DND-41 (cell line): ENCODE measurements around the gene TAF11L5.
"Not testable (repeated sequence)": the region's sequence is repeated elsewhere in the genome, so short reads cannot be mapped to it uniquely, and the experiment has no call there.

Experiments
- EZH2 ChIP-seq: IDR thresholded peaks from 3 replicates; pipeline ENCODE4 v1.6.1; 2012; ENCODE audit warnings: borderline replicate concordance, low read depth, mild to moderate bottlenecking, moderate library complexity, low read length, inconsistent platforms; ENCODE audit not compliant: severe bottlenecking
- TF ChIP-seq, protein P1 (sequence below): IDR thresholded peaks from 2 replicates; pipeline ENCODE4 v1.5.1; 2012; ENCODE audit warnings: borderline replicate concordance, low read length, moderate library complexity, mild to moderate bottlenecking; ENCODE audit not compliant: poor library complexity, severe bottlenecking; ENCODE audit errors: extremely low read depth

DNA sequence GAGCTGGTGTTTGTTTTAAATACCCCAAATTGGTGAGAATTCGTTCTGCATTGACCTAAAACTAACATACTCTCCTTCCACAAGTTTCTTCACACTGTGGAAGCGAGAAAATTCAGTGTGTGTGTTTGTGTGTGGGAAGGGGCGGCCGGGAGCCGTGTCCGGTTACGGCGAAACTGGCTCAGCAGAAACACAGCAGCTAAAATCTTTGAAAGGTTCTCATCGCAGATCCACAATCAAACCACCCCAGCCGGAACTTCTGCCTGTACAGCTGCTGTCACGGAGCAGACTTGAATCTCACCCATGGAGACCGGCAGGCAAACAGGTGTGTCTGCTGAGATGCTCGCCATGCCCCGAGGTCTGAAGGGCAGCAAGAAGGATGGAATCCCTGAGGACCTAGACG is 7.0 kb upstream of the TAF11L5 start, which contains the start of gene TAF11L3:
- TF ChIP-seq, protein P1, sequence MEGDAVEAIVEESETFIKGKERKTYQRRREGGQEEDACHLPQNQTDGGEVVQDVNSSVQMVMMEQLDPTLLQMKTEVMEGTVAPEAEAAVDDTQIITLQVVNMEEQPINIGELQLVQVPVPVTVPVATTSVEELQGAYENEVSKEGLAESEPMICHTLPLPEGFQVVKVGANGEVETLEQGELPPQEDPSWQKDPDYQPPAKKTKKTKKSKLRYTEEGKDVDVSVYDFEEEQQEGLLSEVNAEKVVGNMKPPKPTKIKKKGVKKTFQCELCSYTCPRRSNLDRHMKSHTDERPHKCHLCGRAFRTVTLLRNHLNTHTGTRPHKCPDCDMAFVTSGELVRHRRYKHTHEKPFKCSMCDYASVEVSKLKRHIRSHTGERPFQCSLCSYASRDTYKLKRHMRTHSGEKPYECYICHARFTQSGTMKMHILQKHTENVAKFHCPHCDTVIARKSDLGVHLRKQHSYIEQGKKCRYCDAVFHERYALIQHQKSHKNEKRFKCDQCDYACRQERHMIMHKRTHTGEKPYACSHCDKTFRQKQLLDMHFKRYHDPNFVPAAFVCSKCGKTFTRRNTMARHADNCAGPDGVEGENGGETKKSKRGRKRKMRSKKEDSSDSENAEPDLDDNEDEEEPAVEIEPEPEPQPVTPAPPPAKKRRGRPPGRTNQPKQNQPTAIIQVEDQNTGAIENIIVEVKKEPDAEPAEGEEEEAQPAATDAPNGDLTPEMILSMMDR, result not testable (repeated sequence)
- TF ChIP-seq EZH2, result not testable (repeated sequence)
